B cell (primary cell): ENCODE data around the gene TAF6. TPM values are rescaled to one million over a fixed set of nuclear protein-coding genes. Genes with fewer than 3 reads are reported as not detected.

Experiments used
- ATAC-seq: fragments of 200-7000 bp; cut with Tn5 transposase; one replicate; pipeline ENCODE4 v1.10.0; 2021; ENCODE audit warnings: low read depth, mild to moderate bottlenecking, moderate number of reproducible peaks, moderate library complexity
- CTCF ChIA-PET: fragments of 350-600 bp; sonication (Branson Sonifier 250); formaldehyde crosslinking; loops from one replicate; lab custom pipeline; 2021; ENCODE audit warnings: antibody characterized with exemption, inconsistent platforms; lab: Charles Lee
- POLR2A ChIA-PET: fragments of 350-600 bp; sonication (Branson Sonifier 250); formaldehyde crosslinking; loops from one replicate; lab custom pipeline; 2021; ENCODE audit warnings: antibody characterized with exemption; lab: Charles Lee
- DNase-seq: peaks from one replicate; pipeline ENCODE4 v3.0.0; 2013
- H2AFZ ChIP-seq: 2 replicates; pipeline ENCODE4 v1.6.1; 2012; ENCODE audit warnings: mild to moderate bottlenecking, low read depth, low read length; ENCODE audit not compliant: insufficient read depth, poor library complexity, severe bottlenecking
- H3K27ac ChIP-seq, 2 donors: 1 replicate in 1 of 2; 2 replicates in 1 of 2; pipeline ENCODE4 v1.5.1; 2012 to 2013; ENCODE audit warnings: low read length in 2 of 2, mild to moderate bottlenecking in 2 of 2, moderate library complexity in 1 of 2
- H3K27me3 ChIP-seq, 4 experiments: fragments of 200-600 bp in 1 of 4; sonication (generic) in 1 of 4; replicated peaks in 1 of 4; 1 replicate in 2 of 4; 2 replicates in 2 of 4; pipeline versions ENCODE4 v1.6.1 to v1.7.0; 2013 to 2016; ENCODE audit warnings: low read length in 3 of 4, mild to moderate bottlenecking in 2 of 4, mixed read lengths in 1 of 4, moderate library complexity in 1 of 4; ENCODE audit not compliant: insufficient read depth in 4 of 4, control insufficient read depth in 3 of 4; ENCODE audit errors: control extremely low read depth in 1 of 4
- H3K36me3 ChIP-seq, 2 experiments: replicated peaks in 1 of 2; 1 replicate in 1 of 2; 2 replicates in 1 of 2; pipeline versions ENCODE4 v1.6.1 to v1.7.1; 2013; ENCODE audit warnings: low read length in 1 of 2; ENCODE audit not compliant: insufficient read depth in 2 of 2, control insufficient read depth in 1 of 2; ENCODE audit errors: control extremely low read depth in 1 of 2, extremely low read depth in 1 of 2
- H3K4me1 ChIP-seq, 2 donors: fragments of 200-600 bp in 1 of 2; sonication (generic) in 1 of 2; 1 replicate in 1 of 2; 2 replicates in 1 of 2; pipeline versions ENCODE4 v1.5.1 to v1.6.1; 2013 to 2017; ENCODE audit warnings: low read length in 2 of 2; ENCODE audit not compliant: control insufficient read depth in 2 of 2, insufficient read depth in 2 of 2
- H3K4me2 ChIP-seq: replicated peaks from 2 replicates; pipeline ENCODE3; 2012; ENCODE audit warnings: mild to moderate bottlenecking, low read depth, low read length; ENCODE audit not compliant: poor library complexity, severe bottlenecking
- H3K4me3 ChIP-seq, 5 experiments: fragments of 200-600 bp in 1 of 5; sonication (generic) in 1 of 5; 1 replicate in 3 of 5; 2 replicates in 2 of 5; pipeline versions ENCODE4 v1.5.1 to v1.7.0; 2011 to 2016; ENCODE audit warnings: low read length in 4 of 5, mild to moderate bottlenecking in 4 of 5, low read depth in 2 of 5, control low read depth in 1 of 5, moderate library complexity in 1 of 5; ENCODE audit not compliant: insufficient read depth in 1 of 5; ENCODE audit errors: control extremely low read depth in 1 of 5, extremely low read depth in 1 of 5
- H3K79me2 ChIP-seq: fragments of 200-600 bp; sonication (generic); one replicate; pipeline ENCODE4 v1.6.0; 2016; ENCODE audit warnings: low read length; ENCODE audit not compliant: control insufficient read depth, insufficient read depth
- H3K9ac ChIP-seq: fragments of 200-600 bp; sonication (generic); 2 replicates; pipeline ENCODE4 v1.6.1; 2017; ENCODE audit warnings: mild to moderate bottlenecking, low read length, moderate library complexity
- H3K9me3 ChIP-seq, 3 donors: one replicate each; pipeline versions ENCODE4 v1.6.1 to v1.7.1; 2013; ENCODE audit warnings: low read length in 2 of 3; ENCODE audit not compliant: control insufficient read depth in 2 of 3, insufficient read depth in 1 of 3; ENCODE audit errors: control extremely low read depth in 1 of 3
- H4K20me1 ChIP-seq: 2 replicates; pipeline ENCODE4 v1.6.0; 2012; ENCODE audit warnings: mild to moderate bottlenecking, low read length; ENCODE audit not compliant: insufficient read depth, control insufficient read depth, poor library complexity, severe bottlenecking
- H3K27ac Mint-ChIP-seq: one replicate; pipeline ENCODE4 v1.8.0; 2021; ENCODE audit warnings: mixed read lengths
- H3K27me3 Mint-ChIP-seq: one replicate; pipeline ENCODE4 v1.8.0; 2021; ENCODE audit warnings: mixed read lengths
- H3K4me1 Mint-ChIP-seq: one replicate; pipeline ENCODE4 v1.8.0; 2021; ENCODE audit warnings: mixed read lengths
- H3K4me3 Mint-ChIP-seq: one replicate; pipeline ENCODE4 v1.8.0; 2021; ENCODE audit warnings: mixed read lengths
- H3K9me3 Mint-ChIP-seq: one replicate; pipeline ENCODE4 v1.8.0; 2022; ENCODE audit warnings: mixed read lengths; ENCODE audit not compliant: insufficient read depth
- CTCF ChIP-seq: fragments of 200-600 bp; IDR thresholded peaks from one replicate; pipeline ENCODE4 v1.8.0; 2022; ENCODE audit warnings: antibody characterized with exemption, mild to moderate bottlenecking
- EZH2 ChIP-seq: IDR thresholded peaks from 2 replicates; pipeline ENCODE4 v1.6.1; 2012; ENCODE audit warnings: borderline replicate concordance, low read depth, mild to moderate bottlenecking, moderate library complexity, low read length; ENCODE audit not compliant: insufficient read depth, poor library complexity, severe bottlenecking
- WGBS: methylation state at CpG from one replicate; pipeline ENCODE4 v1.1.5; 2013; ENCODE audit warnings: missing lambda C conversion rate; ENCODE audit not compliant: insufficient coverage; 5-methylcytosine and 5-hydroxymethylcytosine counted together
- intact Hi-C: fragments of 100-400 bp; cut with micrococcal nuclease; formaldehyde crosslinking; loops from one replicate; pipeline ENCODE4 v1.10.0; 2022
- polyA plus RNA-seq: library from polyadenylated mRNA; depleted of rRNA; stranded (reverse); fragments of >200 nt; gene quantifications from 2 replicates; pipeline ENCODE4 v1.2.3, GENCODE V29; 2012
- total RNA-seq, 2 donors: library from RNA; stranded (reverse); fragments of 120-200 nt in 1 of 2; gene quantifications; 1 replicate in 1 of 2; 2 replicates in 1 of 2; pipeline versions ENCODE4 v1.2.3 to v1.2.4, GENCODE V29; 2013 to 2022

The TAF6 gene
- total and polyA plus RNA-seq, 2 donors (not counting 1 experiment from before 2014, with no cell fraction given), result 48.3 to 65.8 TPM

GRCh38 chr7:100124301-100125230, 5.4 kb upstream of the TAF6 start:
- Mint-ChIP-seq H3K9me3 (no peaks in the 10 kb centered on the region), H3K4me1 (peaks cover 46% of the 10 kb centered on the region), H3K27ac (peak overlapping the region; percentile 46), H3K27me3 (no peaks in the 10 kb centered on the region), H3K4me3 (peak overlapping the region; percentile 32)
- no peaks in the 10 kb centered on the region for H3K27me3 ChIP-seq
- H3K36me3 ChIP-seq, result no peaks in the 10 kb centered on the region
- no peaks in the 10 kb centered on the region for H3K9me3 ChIP-seq
- H4K20me1 ChIP-seq, result no peaks in the 10 kb centered on the region
- intact Hi-C loops, result no loop called here
- ChIA-PET POLR2A (interaction anchor here (0.6 to 2.6 kb wide), 6 partner anchors 23 to 490 kb away, joined by 3 to 37 read pairs (median 4); partner anchors contain the start of genes AP4M1, MCM7 and ZCWPW1), CTCF (interaction anchor here (0.6 to 2.9 kb wide), 7 partner anchors 8 to 773 kb away, joined by 3 to 25 read pairs (median 5); partner anchors contain the start of genes AP4M1 and MCM7)
- no peak for ATAC-seq
- no peak for DNase-seq
- peaks cover 29 to 42% of the 10 kb centered on the region in 2 donors for H3K4me1 ChIP-seq
- 58% methylated on average over 2 of the region's 4 CpGs for WGBS
- H3K4me3 ChIP-seq, result no peak overlapping the region
- peak overlapping the region; percentile 1 for H3K4me2 ChIP-seq
- TF ChIP-seq CTCF (no peak), EZH2 (no peak)
- no peak overlapping the region for H2AFZ ChIP-seq
- peaks cover 23% of the 10 kb centered on the region for H3K79me2 ChIP-seq
- peak overlapping the region in 1 of 2 donors; percentile 19 for H3K27ac ChIP-seq
- no peak overlapping the region for H3K9ac ChIP-seq
